ENCODE results near the gene LLGL1. TPM values are rescaled to one million over a fixed set of nuclear protein-coding genes. Genes with fewer than 3 reads are reported as not detected.

The LLGL1 gene
- total and polyA plus RNA-seq, 10 of the 15 experiments (the other 5 are each of a cell fraction or from before 2014, with no cell fraction given): 0.02 to 9.2 (median 2.5) TPM

- ChIA-PET POLR2A (no interaction called here), RAD21 (ENCODE audit: unreplicated experiment) (no interaction called here), SMC1A (ENCODE audit: uncharacterized antibody, unreplicated experiment) (no interaction called here), CTCF (no interaction called here)
- in situ Hi-C loops (cut with MboI): no loop called here
- intact Hi-C loops (cut with micrococcal nuclease; ENCODE audit: unreplicated experiment): no loop called here
- no peak overlapping the region for H3K27ac ChIP-seq (ENCODE audit: control insufficient read depth, insufficient read depth)
- no peak overlapping the region for H3K4me3 ChIP-seq
- no peaks in the 10 kb centered on the region for H3K9me3 ChIP-seq (replicated peaks; ENCODE audit: control insufficient read depth, insufficient read depth, low read length)
- H4K20me1 ChIP-seq (ENCODE audit: control insufficient read depth, insufficient read depth): no peaks in the 10 kb centered on the region
- no peak overlapping the region for H3K4me2 ChIP-seq (ENCODE audit: control insufficient read depth, insufficient read depth)
- FAIRE-seq (no peak), ATAC-seq (no peak), DNase-seq (ENCODE audit: low read depth, low spot score) (no peak)
- WGBS (ENCODE audit: insufficient coverage, insufficient replicate concordance, low lambda C conversion rate, missing lambda C conversion rate): 92% methylated on average over 21 of the region's 21 CpGs
- no peaks in the 10 kb centered on the region for H3K27me3 ChIP-seq (replicated peaks in 1 of 2; ENCODE audit: control insufficient read depth in 2 of 2, insufficient read depth in 2 of 2, low read length in 1 of 2)
- TSS peak; percentile 81 for BruUV-seq (replicated peaks)
- no peaks in the 10 kb centered on the region for H3K4me1 ChIP-seq (ENCODE audit: control insufficient read depth, insufficient read depth, low read length)
- H2AFZ ChIP-seq (ENCODE audit: control insufficient read depth, low read depth, low read length): no peak overlapping the region
- H3K36me3 ChIP-seq (ENCODE audit: control insufficient read depth in 2 of 2, insufficient read depth in 2 of 2, low read length in 1 of 2): peaks cover 3 to 18% of the 10 kb centered on the region in 2 experiments; a peak in 3 of 4 replicates
- H3K79me2 ChIP-seq (ENCODE audit: control insufficient read depth, insufficient read depth, low read length): no peaks in the 10 kb centered on the region
- no peak overlapping the region for H3K9ac ChIP-seq (ENCODE audit: control insufficient read depth, insufficient read depth, low read length)
- no peak for TF ChIP-seq DPF2 (IDR thresholded peaks at IDR 0.05)
- no peak for TF ChIP-seq ZBTB40 (IDR thresholded peaks at IDR 0.05; ENCODE audit: borderline replicate concordance)
- no peak for TF ChIP-seq CUX1 (IDR thresholded peaks at IDR 0.05; ENCODE audit: insufficient replicate concordance, low read depth, low read length)
- no peak for TF ChIP-seq SP1 (IDR thresholded peaks at IDR 0.05; ENCODE audit: low read depth, low read length)
- no peak for TF ChIP-seq JUND (IDR thresholded peaks at IDR 0.05; ENCODE audit: low read depth, low read length)
- TF ChIP-seq NBN (IDR thresholded peaks at IDR 0.05): no peak
- TF ChIP-seq STAT1 (conservative IDR thresholded peaks at IDR 0.05): no peak
- no peak for TF ChIP-seq ESRRA (IDR thresholded peaks at IDR 0.05; ENCODE audit: low read length)
- TF ChIP-seq EZH2 (IDR thresholded peaks at IDR 0.05; ENCODE audit: borderline replicate concordance, control insufficient read depth, low read depth, low read length): no peak
- no peak for TF ChIP-seq TCF7 (IDR thresholded peaks at IDR 0.05; ENCODE audit: borderline replicate concordance)
- no peak for TF ChIP-seq ZBED1 (IDR thresholded peaks at IDR 0.05; ENCODE audit: borderline replicate concordance)
- TF ChIP-seq SKIL (IDR thresholded peaks at IDR 0.05; ENCODE audit: low read depth, poor library complexity, severe bottlenecking): no peak
- TF ChIP-seq NFXL1 (IDR thresholded peaks at IDR 0.05; ENCODE audit: borderline replicate concordance): no peak
Measured at GRCh38 chr17:18245038-18245776, 19.8 kb downstream of the LLGL1 start.

All from GM12878 (cell line).